Measurements from ENCODE around the gene MCRIP2. TPM values are rescaled to one million over a fixed set of nuclear protein-coding genes. Genes with fewer than 3 reads are reported as not detected.

MCRIP2 gene
- total RNA-seq, 1 donor from 2014 or later, result 17.6 TPM

DNA sequence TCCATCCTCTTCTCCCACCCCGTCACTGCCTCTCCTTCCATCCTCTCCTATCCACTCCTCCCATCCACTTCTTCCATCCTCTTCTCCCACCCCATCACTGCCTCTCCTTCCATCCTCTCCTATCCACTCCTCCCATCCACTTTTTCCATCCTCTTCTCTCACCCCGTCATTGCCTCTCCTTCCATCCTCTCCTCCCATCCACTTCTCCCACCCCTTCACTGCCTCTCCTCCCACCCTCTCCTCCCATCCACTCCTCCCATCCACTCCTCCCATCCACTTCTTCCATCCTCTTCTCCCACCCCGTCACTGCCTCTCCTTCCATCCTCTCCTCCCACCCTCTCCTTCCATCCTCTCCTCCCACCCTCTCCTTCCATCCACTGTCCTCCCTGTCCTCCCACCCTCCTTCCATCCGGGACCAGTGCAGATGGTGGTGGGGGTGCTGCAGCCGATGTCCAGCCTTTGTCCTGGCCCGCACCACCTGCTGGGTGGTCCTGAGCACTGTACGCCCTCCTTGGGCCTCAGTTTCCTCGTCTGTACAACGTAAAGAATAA lies 9.7 kb upstream of the MCRIP2 start:
- no peak for DNase-seq (ENCODE audit: low read depth)

DNA sequence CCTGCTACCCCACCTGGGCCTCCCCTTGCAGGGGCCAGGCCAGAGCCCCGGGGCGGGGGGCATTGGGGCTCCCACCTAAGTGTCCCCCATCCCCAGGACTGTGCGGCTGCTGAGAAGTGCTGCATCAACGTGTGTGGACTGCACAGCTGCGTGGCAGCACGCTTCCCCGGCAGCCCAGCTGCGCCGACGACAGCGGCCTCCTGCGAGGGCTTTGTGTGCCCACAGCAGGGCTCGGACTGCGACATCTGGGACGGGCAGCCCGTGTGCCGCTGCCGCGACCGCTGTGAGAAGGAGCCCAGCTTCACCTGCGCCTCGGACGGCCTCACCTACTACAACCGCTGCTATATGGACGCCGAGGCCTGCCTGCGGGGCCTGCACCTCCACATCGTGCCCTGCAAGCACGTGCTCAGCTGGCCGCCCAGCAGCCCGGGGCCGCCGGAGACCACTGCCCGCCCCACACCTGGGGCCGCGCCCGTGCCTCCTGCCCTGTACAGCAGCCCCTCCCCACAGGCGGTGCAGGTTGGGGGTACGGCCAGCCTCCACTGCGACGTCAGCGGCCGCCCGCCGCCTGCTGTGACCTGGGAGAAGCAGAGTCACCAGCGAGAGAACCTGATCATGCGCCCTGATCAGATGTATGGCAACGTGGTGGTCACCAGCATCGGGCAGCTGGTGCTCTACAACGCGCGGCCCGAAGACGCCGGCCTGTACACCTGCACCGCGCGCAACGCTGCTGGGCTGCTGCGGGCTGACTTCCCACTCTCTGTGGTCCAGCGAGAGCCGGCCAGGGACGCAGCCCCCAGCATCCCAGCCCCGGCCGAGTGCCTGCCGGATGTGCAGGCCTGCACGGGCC lies 8.9 kb upstream of the MCRIP2 start:
- no peak for DNase-seq (ENCODE audit: low read depth)

DNA sequence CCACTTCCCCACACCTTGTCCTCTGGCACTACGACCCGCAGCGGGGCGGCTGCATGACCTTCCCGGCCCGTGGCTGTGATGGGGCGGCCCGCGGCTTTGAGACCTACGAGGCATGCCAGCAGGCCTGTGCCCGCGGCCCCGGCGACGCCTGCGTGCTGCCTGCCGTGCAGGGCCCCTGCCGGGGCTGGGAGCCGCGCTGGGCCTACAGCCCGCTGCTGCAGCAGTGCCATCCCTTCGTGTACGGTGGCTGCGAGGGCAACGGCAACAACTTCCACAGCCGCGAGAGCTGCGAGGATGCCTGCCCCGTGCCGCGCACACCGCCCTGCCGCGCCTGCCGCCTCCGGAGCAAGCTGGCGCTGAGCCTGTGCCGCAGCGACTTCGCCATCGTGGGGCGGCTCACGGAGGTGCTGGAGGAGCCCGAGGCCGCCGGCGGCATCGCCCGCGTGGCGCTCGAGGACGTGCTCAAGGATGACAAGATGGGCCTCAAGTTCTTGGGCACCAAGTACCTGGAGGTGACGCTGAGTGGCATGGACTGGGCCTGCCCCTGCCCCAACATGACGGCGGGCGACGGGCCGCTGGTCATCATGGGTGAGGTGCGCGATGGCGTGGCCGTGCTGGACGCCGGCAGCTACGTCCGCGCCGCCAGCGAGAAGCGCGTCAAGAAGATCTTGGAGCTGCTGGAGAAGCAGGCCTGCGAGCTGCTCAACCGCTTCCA lies 8.1 kb upstream of the MCRIP2 start:
- DNase-seq (ENCODE audit: low read depth), result no peak

DNA sequence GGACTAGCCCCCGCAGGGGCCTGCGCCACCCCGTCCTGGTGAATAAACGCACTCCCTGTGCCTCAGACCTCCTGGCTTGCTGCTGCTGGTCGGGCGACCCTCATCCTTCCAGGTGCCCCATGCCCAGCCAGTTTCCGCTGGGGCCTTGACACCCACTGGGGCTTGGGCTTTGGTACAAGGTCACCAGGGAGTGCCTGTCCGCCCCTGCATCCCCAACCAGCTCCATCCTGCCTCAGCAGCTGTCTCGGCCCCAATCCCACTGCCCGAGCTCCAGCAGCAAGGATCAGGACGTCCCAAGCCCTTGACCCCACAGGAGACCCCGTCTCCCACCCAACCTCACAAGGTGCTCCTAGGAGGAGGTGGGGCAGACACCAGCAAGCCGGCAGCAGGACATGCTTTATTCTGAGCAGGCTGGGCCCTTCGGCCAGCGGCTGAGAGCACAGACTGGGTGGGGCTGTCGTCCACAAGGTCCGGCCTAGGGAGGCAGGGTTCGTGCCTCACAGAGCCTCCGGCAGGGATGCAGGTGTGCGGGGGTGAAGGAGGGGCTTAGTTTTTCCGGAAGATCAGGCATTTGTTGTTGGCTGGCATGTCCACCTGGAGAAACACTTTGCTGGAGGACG lies 7.5 kb upstream of the MCRIP2 start:
- no peak for DNase-seq (ENCODE audit: low read depth)

DNA sequence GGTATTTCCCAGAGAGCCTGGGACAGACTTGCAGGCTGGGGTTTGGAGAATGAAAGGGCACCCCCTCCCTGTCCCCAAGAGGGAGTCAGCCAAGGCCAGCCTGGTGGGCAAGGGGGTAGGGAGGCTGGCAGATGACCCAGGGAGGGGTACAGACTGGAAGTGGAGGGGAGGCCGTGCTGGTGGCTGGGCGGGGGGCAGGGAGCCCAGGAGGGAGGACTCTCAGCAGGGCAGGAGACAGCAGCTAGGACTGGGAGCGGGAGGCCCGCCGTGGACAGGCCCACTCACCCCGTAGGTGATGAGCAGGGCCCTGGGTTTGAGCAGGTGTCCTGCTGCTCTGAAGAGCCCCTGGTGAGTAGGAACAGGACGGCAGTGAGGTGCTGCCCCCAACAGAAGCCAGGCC lies 6.6 kb upstream of the MCRIP2 start:
- DNase-seq (ENCODE audit: low read depth), result no peak

DNA sequence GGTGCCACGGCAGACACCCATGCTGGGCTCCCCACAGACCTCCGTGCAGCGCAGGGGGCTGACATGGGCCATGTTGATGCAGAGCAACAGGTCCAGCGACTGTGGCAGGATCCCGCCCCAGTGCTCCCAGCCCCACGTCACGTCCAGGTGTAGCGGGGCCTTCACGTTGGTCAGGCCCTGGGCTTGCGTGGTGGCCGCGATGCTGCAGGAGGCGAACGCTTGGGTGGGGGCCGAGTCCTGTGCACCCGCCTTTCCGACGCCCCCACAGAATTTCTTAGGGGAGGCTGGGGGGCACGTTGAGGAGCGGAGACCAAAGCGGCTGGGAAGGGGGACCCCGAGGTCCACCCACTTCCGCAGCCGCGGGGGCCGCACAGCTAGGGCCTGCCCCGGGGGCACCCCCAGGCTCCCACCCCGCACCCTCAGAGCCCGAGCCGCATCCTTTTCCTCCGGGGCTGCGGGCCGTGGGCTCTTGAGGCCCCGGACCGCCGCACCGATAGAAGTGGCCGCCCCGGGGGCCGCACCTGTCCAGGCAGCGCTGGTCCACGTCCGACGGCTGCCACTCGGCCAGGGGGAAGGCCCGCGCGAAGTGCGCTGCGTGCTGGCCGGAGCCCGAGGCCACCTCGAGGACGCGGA lies 5.9 kb upstream of the MCRIP2 start:
- no peak for DNase-seq (ENCODE audit: low read depth)

DNA sequence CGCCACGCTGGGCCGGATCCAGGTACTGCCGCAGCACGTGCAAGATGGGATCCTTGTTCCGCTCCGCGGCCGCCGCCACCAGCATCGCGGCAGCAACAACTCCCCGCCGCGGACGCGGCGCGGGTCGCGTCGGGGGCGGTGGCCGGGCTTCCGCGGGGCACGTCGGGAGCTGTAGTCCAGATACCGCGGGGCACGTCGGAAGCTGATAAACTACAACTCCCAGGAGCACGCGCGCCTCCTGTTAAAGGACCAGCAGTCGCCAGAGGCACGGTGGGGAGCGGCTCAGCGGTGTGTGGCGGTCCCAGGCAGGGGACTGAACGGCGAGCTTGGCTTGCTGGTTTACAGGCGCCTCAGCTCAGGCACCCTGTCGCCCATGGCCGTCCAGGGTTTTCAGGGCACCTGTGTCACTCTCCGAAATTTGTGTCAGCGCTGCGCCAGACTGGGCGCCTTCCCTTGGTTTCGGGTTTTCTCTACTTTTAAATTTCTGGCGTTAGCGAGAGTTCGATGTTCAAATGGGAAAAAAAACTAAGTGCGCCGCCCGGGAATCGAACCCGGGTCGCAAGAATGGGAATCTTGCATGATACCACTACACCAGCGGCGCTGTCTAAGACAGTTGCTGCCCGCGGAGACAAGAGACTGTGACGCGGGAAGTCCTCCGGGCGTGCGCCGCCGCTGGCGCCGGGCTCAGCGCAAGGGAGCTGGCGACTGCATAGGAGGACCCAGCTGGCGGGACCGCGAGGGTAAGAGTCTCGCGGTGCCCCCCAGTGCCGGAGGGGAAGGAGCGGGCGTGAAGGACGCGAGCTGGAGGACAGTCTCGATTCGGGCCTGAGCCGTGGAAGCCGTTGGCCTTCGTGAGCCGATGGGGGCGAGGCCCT lies 5.2 kb upstream of the MCRIP2 start, which contains the start of gene METTL26:
Gene METTL26 (minus strand): TSS at position 100 of the 875 bp plus-strand sequence. CDS start 15 bp downstream, at position 85.
- peak; percentile 84 for DNase-seq (ENCODE audit: low read depth)

DNA sequence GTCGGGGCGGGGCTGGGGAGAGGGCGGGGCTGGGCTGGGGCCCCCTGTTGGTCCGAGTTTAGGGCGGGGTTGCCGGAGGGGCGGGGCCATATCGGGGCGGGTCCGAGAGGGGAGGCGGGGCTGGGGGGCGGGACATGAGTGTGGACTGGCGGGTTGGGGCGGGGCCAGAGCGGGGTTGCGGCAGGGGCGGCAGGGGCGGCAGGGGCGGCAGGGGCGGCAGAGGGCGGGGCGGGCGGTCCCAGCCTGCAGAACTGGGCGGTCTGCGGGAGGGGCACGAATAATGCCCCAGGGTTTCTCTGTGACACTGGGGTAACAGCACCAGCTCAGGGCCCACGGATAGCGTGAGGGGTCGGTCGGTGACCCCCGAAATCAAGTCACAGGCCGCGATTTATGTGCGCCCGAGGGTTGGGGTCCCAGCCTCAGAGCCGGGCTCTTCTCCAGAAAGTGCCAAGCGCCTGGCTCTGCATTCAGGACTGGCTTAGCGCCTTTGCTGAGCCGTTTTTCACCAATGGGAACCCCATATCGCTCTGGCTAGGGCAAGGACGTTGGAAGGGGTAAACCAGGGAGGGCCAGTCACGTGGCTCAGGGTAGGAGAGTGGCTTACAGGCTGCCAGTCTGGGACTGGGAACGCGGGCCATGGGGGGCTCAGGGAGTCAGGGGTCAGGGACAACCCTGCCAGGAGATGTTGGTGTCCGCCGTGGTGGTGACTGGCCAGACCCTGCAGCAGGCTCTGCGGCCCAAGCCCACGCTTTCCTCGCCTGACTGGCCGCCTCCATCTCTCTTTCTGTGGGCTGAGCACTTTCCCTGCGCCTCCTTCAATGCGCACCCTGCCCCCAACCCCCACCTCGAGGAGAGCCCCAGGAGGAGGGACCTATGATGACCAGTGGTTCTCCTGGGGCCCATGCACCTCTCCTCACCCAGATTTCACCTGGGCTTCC lies 4.3 kb upstream of the MCRIP2 start:
- DNase-seq (ENCODE audit: low read depth), result no peak

DNA sequence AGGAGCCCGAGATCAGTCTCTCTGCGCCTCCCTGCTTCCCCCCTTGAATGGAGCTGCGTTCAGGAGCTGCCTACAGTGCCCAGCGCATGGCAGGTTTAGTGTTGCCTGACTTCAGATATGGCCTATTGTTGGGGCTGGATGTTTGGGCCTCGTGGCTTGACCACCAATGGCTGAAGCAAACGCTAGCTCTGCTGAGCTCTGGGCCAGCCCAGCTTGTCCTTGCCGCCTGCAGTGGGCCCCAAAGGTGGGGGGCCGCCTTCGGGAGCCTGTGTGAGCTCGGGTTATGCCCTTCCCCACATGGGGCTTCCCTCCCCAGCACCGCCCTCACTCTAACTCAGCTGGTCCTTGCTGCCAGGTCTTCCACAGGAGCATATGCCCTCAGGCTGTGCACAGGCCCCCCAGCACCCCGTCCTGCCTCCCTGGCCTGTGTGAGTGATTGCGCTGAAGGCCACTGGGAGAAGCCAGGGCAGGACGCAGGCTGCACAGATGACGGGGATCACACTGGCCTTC lies 3.5 kb upstream of the MCRIP2 start:
- DNase-seq (ENCODE audit: low read depth), result no peak

DNA sequence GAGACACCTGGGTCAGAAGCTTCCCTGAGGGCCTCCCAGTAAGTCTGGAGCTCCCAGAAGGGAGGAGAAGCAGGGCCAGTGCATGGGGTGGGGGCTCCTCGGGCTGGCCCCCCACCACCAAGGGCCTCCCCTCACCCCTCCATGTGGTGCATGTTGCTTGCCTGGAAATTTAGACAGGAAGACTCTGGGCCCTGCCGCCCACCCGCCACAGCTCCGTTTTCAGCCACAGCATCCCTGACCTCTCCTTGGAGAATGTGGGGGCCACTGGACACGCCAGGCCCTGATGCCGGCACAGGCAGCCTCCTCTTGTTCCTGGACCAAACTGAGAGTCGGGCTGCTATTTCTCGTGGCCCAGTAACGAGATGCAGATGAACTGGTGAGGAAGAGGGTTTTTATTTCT lies 2.8 kb upstream of the MCRIP2 start:
- no peak for DNase-seq (ENCODE audit: low read depth)

DNA sequence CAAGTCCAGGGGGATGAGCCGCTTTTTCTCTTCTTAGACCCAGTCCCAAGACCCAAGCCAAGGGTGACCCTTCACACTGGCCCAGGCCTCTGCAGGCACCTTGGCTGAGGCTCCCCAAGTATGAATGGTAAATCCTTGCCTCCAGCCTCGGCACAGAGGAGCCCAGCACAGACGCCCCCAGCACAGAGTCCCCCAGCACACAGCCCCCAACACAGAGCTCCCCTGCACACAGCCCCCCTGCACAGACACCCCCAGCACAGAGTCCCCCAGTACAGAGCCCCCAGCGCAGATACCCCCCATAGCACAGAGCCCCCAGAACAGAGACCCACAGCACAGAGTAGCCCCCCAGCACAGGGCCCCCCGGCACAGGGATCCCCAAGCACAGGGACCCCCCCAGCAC lies 1.0 kb upstream of the MCRIP2 start:
- DNase-seq (ENCODE audit: low read depth), result no peak

DNA sequence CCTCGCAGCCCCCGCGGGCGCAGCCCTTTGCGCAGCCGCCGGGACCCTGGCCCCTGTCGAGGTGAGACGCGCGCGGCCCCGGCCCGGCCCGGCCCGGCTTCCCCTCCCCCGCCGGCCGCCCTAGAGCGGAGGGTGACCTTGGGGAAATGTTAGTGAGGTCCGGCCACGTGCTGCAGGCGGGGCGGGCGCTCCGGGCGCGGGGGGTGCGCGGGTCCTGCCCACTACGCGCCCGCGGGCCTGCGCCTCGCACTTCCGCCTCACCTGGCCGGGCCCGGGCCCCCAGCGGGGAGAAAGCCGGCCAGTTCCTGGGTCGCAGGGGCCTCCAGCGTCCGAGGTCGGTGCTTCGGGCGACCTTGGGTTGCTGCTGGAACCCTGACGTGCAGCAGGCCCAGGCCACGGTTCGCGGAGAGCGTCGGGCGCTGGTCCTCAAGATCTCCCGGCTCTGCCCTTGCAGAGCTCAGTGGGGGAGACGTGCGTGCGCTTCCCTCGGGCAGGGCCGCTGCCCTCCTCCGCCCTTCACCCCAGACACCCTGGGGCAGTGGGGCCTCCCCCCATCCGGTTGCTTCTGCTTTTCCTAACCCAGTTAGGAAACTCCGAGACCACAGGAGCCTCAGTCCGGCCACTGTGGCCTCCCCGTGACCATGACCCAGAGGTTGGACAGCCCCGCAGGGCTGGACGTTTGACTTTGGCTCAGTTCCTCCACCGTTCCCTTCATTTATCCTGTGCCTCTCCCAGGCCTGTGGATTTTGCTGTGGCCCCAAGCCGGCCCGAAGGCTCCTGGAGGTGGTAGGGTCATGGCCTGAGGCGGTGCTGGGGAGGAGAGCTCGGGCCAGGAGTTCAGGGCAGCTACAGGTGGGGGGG lies 791 bp downstream of the MCRIP2 start:
- no peak for DNase-seq (ENCODE audit: low read depth)

DNA sequence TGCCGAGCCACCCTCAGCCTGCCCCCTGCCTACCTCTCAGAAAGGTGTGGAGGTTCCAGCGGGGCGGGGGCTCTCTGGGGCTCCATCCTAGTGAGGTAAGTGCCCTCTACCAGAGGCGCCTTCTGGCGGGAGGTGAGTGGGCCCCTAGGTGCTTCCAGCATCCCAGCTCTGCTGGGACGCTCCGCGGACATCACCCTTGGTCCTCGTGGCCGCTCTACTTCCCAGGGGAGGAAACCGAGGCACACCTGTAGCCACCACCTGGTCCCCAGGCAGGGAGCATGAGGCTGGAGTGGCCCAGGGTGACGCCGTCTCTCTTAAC lies 1.4 kb downstream of the MCRIP2 start:
- DNase-seq (ENCODE audit: low read depth), result no peak

DNA sequence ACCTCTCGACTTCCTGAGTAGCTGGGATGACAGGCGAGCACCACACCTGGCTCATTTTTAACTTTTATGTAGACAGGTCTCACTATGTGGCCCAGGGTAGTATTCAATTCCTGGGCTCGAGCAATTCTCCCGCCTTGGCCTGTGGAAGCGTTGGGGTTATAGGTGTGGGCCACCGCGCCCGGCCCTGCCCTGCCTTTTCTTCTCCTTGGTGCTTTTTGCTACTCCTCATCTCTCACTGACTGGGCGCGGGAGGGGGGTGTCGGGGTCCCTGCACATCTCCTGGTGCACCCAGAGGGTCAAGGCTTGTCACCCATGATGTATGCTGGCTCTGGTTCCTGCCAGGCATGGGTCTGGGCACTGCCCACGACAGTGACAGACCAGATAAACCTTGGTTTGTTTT lies 2.9 kb downstream of the MCRIP2 start:
- no peak for DNase-seq (ENCODE audit: low read depth)

DNA sequence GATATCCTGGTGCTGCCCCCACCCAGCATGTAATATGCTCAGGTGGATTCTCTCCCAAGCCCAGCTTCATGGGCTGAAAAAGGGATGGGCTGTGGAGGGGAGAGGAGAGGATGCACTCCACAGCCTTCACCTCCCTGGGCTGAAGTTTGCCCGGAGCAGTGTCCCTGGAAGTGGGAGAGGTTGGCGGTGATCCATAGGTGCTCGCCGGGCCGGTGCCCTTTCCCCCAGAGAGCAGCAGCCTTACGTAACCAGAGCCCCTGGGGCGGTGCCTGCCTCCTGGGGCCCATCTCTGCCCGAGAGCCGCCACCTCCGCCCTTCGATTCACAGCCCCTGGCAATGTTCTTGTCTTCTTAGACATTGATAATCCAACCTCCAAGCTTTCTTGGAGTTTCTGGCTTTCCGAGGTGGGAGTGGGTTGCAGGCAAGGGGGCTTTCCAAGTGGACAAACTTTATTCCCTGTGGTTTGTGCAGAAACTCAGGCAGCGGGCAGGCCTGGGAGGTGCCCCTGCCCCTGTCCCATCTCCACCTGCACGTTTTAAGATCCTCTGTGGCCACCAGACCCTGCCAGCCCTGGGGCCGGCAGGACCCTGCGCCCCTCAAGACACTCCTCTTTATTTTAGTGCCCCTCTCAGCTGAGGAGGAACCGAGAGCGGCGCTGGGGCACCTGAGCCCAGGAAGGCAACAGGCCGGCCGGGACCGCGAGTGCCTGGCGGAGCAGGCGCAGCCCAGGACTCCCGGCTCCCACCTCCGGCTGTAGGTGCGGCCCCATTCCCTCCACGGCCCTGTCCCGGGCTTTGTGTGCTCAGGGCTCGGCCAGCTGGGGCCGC lies 4.4 kb downstream of the MCRIP2 start:
- DNase-seq (ENCODE audit: low read depth), result no peak

DNA sequence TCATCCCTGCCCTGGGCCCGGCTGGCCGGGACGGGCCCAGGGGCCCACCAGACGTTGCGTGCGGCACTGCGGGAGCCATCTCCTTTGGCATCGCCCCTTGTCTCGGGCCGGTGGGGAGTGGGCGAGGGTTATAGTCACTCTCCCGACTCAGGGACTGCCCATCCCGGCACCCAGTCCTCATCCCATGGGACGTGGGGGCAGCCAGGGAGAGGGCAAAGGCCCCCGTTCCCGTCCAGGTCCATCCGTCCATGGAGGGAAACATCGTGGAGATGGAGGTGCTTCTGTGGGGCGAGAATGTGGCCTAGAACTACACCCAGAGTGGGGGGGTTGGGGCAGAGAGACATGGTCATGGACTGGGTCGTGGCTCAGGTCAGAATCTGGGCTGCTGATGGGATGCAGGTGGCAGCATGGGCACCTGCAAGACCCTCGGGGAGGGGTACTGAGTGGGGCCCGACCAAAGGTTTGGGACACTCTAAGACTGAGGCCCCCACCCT lies 5.1 kb downstream of the MCRIP2 start:
- no peak for DNase-seq (ENCODE audit: low read depth)

DNA sequence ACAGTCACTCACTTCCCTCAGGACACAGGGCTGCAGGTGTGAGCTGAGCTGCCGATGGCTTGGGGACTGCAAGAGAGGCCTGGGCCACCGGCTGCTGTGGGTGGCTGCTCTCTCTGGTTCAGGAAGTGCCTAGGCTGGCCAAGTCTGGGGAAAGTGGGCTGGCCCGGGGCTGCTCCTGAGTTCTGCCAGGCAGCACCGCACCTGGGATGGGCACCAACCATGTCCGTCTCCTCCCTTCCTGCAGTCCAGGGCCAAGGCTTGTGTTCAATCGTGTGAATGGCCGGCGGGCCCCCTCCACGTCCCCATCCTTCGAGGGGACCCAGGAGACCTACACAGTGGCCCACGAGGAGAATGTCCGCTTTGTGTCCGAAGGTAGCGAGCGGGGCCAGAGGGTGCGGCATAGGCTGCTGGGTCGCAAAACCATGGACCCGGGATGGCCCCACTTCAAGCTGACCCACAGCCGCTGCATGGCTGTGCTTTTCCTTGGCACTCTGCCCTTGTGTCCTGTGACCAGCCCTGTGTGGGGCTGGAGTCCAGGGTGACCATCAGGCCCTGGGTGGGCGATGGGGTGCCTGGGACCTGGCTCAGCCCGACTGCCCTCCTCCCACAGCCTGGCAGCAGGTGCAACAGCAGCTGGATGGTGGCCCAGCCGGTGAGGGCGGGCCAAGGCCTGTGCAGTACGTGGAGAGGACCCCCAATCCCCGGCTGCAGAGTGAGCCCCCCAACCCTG lies 5.7 kb downstream of the MCRIP2 start:
- DNase-seq (ENCODE audit: low read depth), result no peak

Data from renal cortical epithelial cell (primary cell).